Left lung (tissue), 10 donors: ENCODE measurements around the gene DHDH. TPM values are rescaled to one million over a fixed set of nuclear protein-coding genes. Genes with fewer than 3 reads are reported as not detected.
"Not testable (repeated sequence)": the region's sequence is repeated elsewhere in the genome, so short reads cannot be mapped to it uniquely, and the experiment has no call there.

Source experiments
- ATAC-seq: fragments of 200-7000 bp; cut with Tn5 transposase; one replicate; pipeline ENCODE4 v1.9.1; 2020; ENCODE audit warnings: moderate library complexity
- DNase-seq, 4 donors: peaks; one replicate each; pipeline ENCODE4 v3.0.0-alpha.2; 2013 to 2020
- H3K27ac ChIP-seq, 2 donors: fragments of 200-600 bp; sonication (generic) in 1 of 2; one replicate each; pipeline versions ENCODE4 v1.5.0 to v1.8.0; 2020 to 2021
- H3K27me3 ChIP-seq, 2 donors: fragments of 200-600 bp; sonication (generic) in 1 of 2; one replicate each; pipeline versions ENCODE4 v1.5.0 to v1.8.0; 2020 to 2021
- H3K36me3 ChIP-seq, 2 donors: fragments of 200-600 bp; sonication (generic) in 1 of 2; one replicate each; pipeline versions ENCODE4 v1.5.0 to v1.8.0; 2020 to 2021
- H3K4me1 ChIP-seq, 2 donors: fragments of 200-600 bp; one replicate each; pipeline ENCODE4 v1.8.0; 2021
- H3K4me3 ChIP-seq, 2 donors: fragments of 200-600 bp; sonication (generic) in 1 of 2; one replicate each; pipeline versions ENCODE4 v1.5.0 to v1.8.0; 2020 to 2021; ENCODE audit warnings: mild to moderate bottlenecking in 1 of 2
- H3K9me3 ChIP-seq, 2 donors: fragments of 200-600 bp; sonication (generic) in 1 of 2; one replicate each; pipeline versions ENCODE4 v1.5.0 to v1.8.0; 2020 to 2021
- intact Hi-C, 2 donors: fragments of 100-400 bp; cut with DNase I; formaldehyde crosslinking; loops; one replicate each; pipeline versions ENCODE4 v1.11.2 to v1.14.2; 2022
- polyA plus RNA-seq, 6 donors: library from polyadenylated mRNA; unstranded; fragments of 120-200 nt; gene quantifications; one replicate each; pipeline ENCODE4 v1.2.1, GENCODE V29; 2013; ENCODE audit not compliant: insufficient read length in 6 of 6
- total RNA-seq, 2 donors: library from RNA; stranded (reverse); fragmentation: NEBNext Ultra II Directional; extraction: Animal tissue kit (Norgen Biotek cat#: 25700); gene quantifications; one replicate each; pipeline ENCODE4 v1.2.1, GENCODE V29; 2021
- TF ChIP-seq, protein P1 (sequence below), 2 donors: fragments of 200-600 bp; sonication (generic) in 1 of 2; IDR thresholded peaks; one replicate each; pipeline versions ENCODE4 v1.5.0 to v1.8.0; 2021; ENCODE audit warnings: antibody characterized with exemption in 2 of 2
- donor health status: DM: no; HTN: yes; CAD: no.
- donor health status: DM: no; HTN: no; CAD: no.

Gene DHDH
- total and polyA plus RNA-seq, 8 donors = 0.86 to 4.1 (median 2.2) TPM

GRCh38 chr19:48895226-48895625 is 38.3 kb upstream of the DHDH start:
- Histone ChIP-seq H3K4me3 (no peak overlapping the region), H3K36me3 (no peaks in the 10 kb centered on the region), H3K4me1 (peaks cover 0 to 13% of the 10 kb centered on the region in 2 donors), H3K27ac (no peak overlapping the region), H3K9me3 (no peaks in the 10 kb centered on the region), H3K27me3 (peaks cover 0 to 21% of the 10 kb centered on the region in 2 donors)
- TF ChIP-seq, protein P1, sequence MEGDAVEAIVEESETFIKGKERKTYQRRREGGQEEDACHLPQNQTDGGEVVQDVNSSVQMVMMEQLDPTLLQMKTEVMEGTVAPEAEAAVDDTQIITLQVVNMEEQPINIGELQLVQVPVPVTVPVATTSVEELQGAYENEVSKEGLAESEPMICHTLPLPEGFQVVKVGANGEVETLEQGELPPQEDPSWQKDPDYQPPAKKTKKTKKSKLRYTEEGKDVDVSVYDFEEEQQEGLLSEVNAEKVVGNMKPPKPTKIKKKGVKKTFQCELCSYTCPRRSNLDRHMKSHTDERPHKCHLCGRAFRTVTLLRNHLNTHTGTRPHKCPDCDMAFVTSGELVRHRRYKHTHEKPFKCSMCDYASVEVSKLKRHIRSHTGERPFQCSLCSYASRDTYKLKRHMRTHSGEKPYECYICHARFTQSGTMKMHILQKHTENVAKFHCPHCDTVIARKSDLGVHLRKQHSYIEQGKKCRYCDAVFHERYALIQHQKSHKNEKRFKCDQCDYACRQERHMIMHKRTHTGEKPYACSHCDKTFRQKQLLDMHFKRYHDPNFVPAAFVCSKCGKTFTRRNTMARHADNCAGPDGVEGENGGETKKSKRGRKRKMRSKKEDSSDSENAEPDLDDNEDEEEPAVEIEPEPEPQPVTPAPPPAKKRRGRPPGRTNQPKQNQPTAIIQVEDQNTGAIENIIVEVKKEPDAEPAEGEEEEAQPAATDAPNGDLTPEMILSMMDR (IDR thresholded peaks at IDR 0.05) = no peak
- intact Hi-C loops = no loop called here
- no peak for ATAC-seq
- DNase-seq = no peak

DNA sequence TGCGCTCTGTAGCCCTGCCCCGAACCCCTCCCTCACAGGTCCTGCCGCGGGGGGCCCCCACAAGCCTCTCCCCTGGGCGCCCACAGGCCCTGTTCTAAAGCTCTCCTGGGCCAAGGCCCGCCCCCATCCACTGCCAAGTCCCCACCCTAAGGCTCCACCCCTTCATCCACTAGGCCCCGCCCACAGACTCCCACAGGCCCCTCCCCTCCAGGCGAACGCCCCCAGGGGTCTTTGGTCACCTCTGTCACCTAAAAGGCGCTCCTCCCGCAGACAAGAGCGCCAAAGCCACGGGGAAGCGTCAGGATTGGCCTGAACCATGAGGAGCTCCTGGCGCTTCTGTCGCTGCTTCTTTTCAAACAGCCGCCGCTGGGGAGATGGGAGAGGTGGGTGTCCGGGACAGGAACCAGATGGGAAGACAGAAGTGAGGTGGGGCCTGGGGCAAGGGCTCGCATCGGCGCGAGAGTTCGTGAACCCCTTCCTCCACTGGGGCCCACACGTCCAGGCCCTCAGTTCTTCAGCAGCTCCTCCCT is 37.2 kb upstream of the DHDH start:
- Histone ChIP-seq H3K9me3 (no peaks in the 10 kb centered on the region), H3K27ac (peak overlapping the region; percentile 19 to 33), H3K27me3 (peaks cover 0 to 21% of the 10 kb centered on the region in 2 donors), H3K4me3 (peak overlapping the region; percentile 22 to 24), H3K36me3 (no peaks in the 10 kb centered on the region), H3K4me1 (peaks cover 3 to 19% of the 10 kb centered on the region in 2 donors)
- intact Hi-C loops = no loop called here
- DNase-seq = peak in 3 of 4 donors; percentile 68 to 82 (median 71)
- TF ChIP-seq, protein P1 (IDR thresholded peaks at IDR 0.05) = no peak
- ATAC-seq = peak; percentile 18

- Histone ChIP-seq H3K36me3 (no peaks in the 10 kb centered on the region), H3K4me1 (peaks cover 10 to 28% of the 10 kb centered on the region in 2 donors), H3K27me3 (peaks cover 0 to 21% of the 10 kb centered on the region in 2 donors), H3K9me3 (no peaks in the 10 kb centered on the region), H3K27ac (no peak overlapping the region), H3K4me3 (no peak overlapping the region)
- TF ChIP-seq, protein P1 (IDR thresholded peaks at IDR 0.05) = no peak
- intact Hi-C loops = no loop called here
- no peak for ATAC-seq
- DNase-seq = no peak
Measured at GRCh38 chr19:48897181-48897580, 36.3 kb upstream of the DHDH start.

- ATAC-seq, DNase-seq, H3K36me3 ChIP-seq, H3K9me3 ChIP-seq, intact Hi-C loops: not testable (repeated sequence)
- H3K4me1 ChIP-seq = peaks cover 10 to 38% of the 10 kb centered on the region in 2 donors
- H3K27ac ChIP-seq = peak overlapping the region; percentile 90 to 93
- H3K27me3 ChIP-seq = peaks cover 0 to 21% of the 10 kb centered on the region in 2 donors
- peak overlapping the region in 1 of 2 donors; percentile 99 for H3K4me3 ChIP-seq
Measured at GRCh38 chr19:48899386-48899749, 34.1 kb upstream of the DHDH start.

- peak within 1 kb of the TSS; percentile 90 to 93 for H3K27ac ChIP-seq
- H3K4me1 ChIP-seq = peaks cover 10 to 38% of the 10 kb centered on the region in 2 donors
- peaks cover 0 to 18% of the 10 kb centered on the region in 2 donors for H3K27me3 ChIP-seq
- TF ChIP-seq, protein P1 (IDR thresholded peaks at IDR 0.05) = peak; percentile 9 to 21
- peaks cover 0 to 10% of the 10 kb centered on the region in 2 donors for H3K36me3 ChIP-seq
- ATAC-seq = peak; percentile 99
- H3K4me3 ChIP-seq = peak within 1 kb of the TSS; percentile 87 to 99
- H3K9me3 ChIP-seq = no peaks in the 10 kb centered on the region
- intact Hi-C loops = no loop called here
- DNase-seq = peak; percentile 98 to 99 (median 99)
Measured at GRCh38 chr19:48899781-48900476, 33.6 kb upstream of the DHDH start, which contains the start of gene NUCB1. Gene NUCB1 (plus strand): TSS chr19:48900312. CDS start chr19:48900797, 485 bp downstream.
